Smooth muscle cell of the brain vasculature (primary cell): ENCODE measurements around the gene SMIM38.
"Not testable (repeated sequence)": the region's sequence is repeated elsewhere in the genome, so short reads cannot be mapped to it uniquely, and the experiment has no call there.

ENCODE experiments used
- DNase-seq: peaks from one replicate; pipeline ENCODE4 v3.0.0-alpha.2; 2012; ENCODE audit warnings: low read depth, low spot score

The SMIM38 gene

GRCh38 chr11:69140161-69140560, 15.6 kb upstream of the SMIM38 start:
- DNase-seq = not testable (repeated sequence)

- no peak for DNase-seq
Measured at GRCh38 chr11:69140635-69141034, 15.1 kb upstream of the SMIM38 start.

- no peak for DNase-seq
Measured at GRCh38 chr11:69141742-69142141, 14.0 kb upstream of the SMIM38 start.

- no peak for DNase-seq
Measured at GRCh38 chr11:69142895-69143294, 12.8 kb upstream of the SMIM38 start.

- no peak for DNase-seq
Measured at GRCh38 chr11:69144316-69145049, 11.3 kb upstream of the SMIM38 start.

GRCh38 chr11:69145050-69145380, 10.7 kb upstream of the SMIM38 start:
- no peak for DNase-seq

- no peak for DNase-seq
Measured at GRCh38 chr11:69148377-69148762, 7.4 kb upstream of the SMIM38 start.

GRCh38 chr11:69148806-69149205, 6.9 kb upstream of the SMIM38 start:
- DNase-seq = no peak

GRCh38 chr11:69149338-69150045, 6.2 kb upstream of the SMIM38 start:
- not testable (repeated sequence) for DNase-seq

GRCh38 chr11:69150175-69150574, 5.6 kb upstream of the SMIM38 start:
- DNase-seq = no peak

- DNase-seq = no peak
Measured at GRCh38 chr11:69151836-69152235, 3.9 kb upstream of the SMIM38 start.

GRCh38 chr11:69152733-69153421, 2.9 kb upstream of the SMIM38 start:
- DNase-seq = no peak

GRCh38 chr11:69153661-69154060, 2.1 kb upstream of the SMIM38 start:
- DNase-seq = no peak

GRCh38 chr11:69154211-69154913, 1.4 kb upstream of the SMIM38 start:
- no peak for DNase-seq

GRCh38 chr11:69154938-69155301, 815 bp upstream of the SMIM38 start:
- no peak for DNase-seq

- no peak for DNase-seq
Measured at GRCh38 chr11:69156235-69156639, 502 bp downstream of the SMIM38 start.

- DNase-seq = no peak
Measured at GRCh38 chr11:69156673-69157155, 979 bp downstream of the SMIM38 start.

GRCh38 chr11:69157156-69157821, 1.6 kb downstream of the SMIM38 start:
- no peak for DNase-seq

GRCh38 chr11:69157822-69158231, 2.1 kb downstream of the SMIM38 start:
- no peak for DNase-seq

GRCh38 chr11:69158301-69159149, 2.8 kb downstream of the SMIM38 start:
- no peak for DNase-seq
